Thyroid gland (tissue), 4 donors: ENCODE measurements around the gene CCDC15.

ENCODE experiments used
- CTCF ChIP-seq, 6 experiments: fragments of 200-600 bp in 3 of 6; fragments of 450-650 bp in 3 of 6; sonication (generic) in 3 of 6; IDR thresholded peaks; one replicate each; pipeline ENCODE4 v1.5.1; 2016 to 2019; ENCODE audit warnings: antibody characterized with exemption in 6 of 6, mild to moderate bottlenecking in 2 of 6, inconsistent platforms in 1 of 6, moderate library complexity in 1 of 6
- POLR2A ChIP-seq, 2 donors: fragments of 450-650 bp; IDR thresholded peaks; one replicate each; pipeline ENCODE4 v1.6.1; 2017; ENCODE audit warnings: antibody characterized with exemption in 2 of 2, mild to moderate bottlenecking in 2 of 2, moderate library complexity in 1 of 2

GRCh38 chr11:125053167-125053566 lies 99.2 kb downstream of the CCDC15 start:
- TF ChIP-seq CTCF (IDR thresholded peaks at IDR 0.05) (no peak), POLR2A (IDR thresholded peaks at IDR 0.05) (no peak)
